Measurements from ENCODE around the gene HOXA2. TPM values are rescaled to one million over a fixed set of nuclear protein-coding genes. Genes with fewer than 3 reads are reported as not detected.

HOXA2 gene
- total and polyA plus RNA-seq, 2 of the 13 experiments (the other 11 are each of a cell fraction or from before 2014, with no cell fraction given) = 0.22 to 0.29 TPM

- no peak for TF ChIP-seq BCLAF1 (IDR thresholded peaks at IDR 0.05)
- TF ChIP-seq, protein P1, sequence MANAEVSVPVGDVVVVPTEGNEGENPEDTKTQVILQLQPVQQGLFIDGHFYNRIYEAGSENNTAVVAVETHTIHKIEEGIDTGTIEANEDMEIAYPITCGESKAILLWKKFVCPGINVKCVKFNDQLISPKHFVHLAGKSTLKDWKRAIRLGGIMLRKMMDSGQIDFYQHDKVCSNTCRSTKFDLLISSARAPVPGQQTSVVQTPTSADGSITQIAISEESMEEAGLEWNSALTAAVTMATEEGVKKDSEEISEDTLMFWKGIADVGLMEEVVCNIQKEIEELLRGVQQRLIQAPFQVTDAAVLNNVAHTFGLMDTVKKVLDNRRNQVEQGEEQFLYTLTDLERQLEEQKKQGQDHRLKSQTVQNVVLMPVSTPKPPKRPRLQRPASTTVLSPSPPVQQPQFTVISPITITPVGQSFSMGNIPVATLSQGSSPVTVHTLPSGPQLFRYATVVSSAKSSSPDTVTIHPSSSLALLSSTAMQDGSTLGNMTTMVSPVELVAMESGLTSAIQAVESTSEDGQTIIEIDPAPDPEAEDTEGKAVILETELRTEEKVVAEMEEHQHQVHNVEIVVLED (CRISPR knock-in tag; IDR thresholded peaks at IDR 0.05; ENCODE audit: borderline replicate concordance) = no peak
- TF ChIP-seq NFE2 (CRISPR knock-in tag; IDR thresholded peaks at IDR 0.05) = no peak
- TF ChIP-seq FOXC1 (CRISPR knock-in tag; IDR thresholded peaks at IDR 0.05; ENCODE audit: borderline replicate concordance) = peak; percentile 20; the same call in 1 of the 2 replicates
- no peak for TF ChIP-seq MYNN (CRISPR knock-in tag; IDR thresholded peaks at IDR 0.05; ENCODE audit: low read depth)
- no peak for TF ChIP-seq ZNF678 (CRISPR knock-in tag; IDR thresholded peaks at IDR 0.05)
- TF ChIP-seq MXD1 (CRISPR knock-in tag; IDR thresholded peaks at IDR 0.05) = 0 out of 2 replicates have a peak, but pooled peaks have one; percentile 14
- TF ChIP-seq RARA (CRISPR knock-in tag; IDR thresholded peaks at IDR 0.05) = no peak
- TF ChIP-seq HOXA9 (CRISPR knock-in tag; IDR thresholded peaks at IDR 0.05; ENCODE audit: borderline replicate concordance) = no peak
- no peak for TF ChIP-seq ZNF772 (CRISPR knock-in tag; IDR thresholded peaks at IDR 0.05)
- TF ChIP-seq, protein P2, sequence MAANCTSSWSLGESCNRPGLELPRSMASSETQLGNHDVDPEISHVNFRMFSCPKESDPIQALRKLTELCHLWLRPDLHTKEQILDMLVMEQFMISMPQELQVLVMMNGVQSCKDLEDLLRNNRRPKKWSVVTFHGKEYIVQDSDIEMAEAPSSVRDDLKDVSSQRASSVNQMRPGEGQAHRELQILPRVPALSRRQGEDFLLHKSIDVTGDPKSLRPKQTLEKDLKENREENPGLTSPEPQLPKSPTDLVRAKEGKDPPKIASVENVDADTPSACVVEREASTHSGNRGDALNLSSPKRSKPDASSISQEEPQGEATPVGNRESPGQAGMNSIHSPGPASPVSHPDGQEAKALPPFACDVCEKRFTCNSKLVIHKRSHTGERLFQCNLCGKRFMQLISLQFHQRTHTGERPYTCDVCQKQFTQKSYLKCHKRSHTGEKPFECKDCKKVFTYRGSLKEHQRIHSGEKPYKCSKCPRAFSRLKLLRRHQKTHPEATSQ (CRISPR knock-in tag; IDR thresholded peaks at IDR 0.05; ENCODE audit: borderline replicate concordance) = no peak; the same call in 1 of the 2 replicates
- no peak for TF ChIP-seq NFE2L2 (IDR thresholded peaks at IDR 0.05; ENCODE audit: low read length)
- TF ChIP-seq HOXA3 (CRISPR knock-in tag; IDR thresholded peaks at IDR 0.05) = no peak
- TF ChIP-seq ZNF431 (CRISPR knock-in tag; IDR thresholded peaks at IDR 0.05; ENCODE audit: borderline replicate concordance, low read depth) = no peak
- TF ChIP-seq ZNF614 (CRISPR knock-in tag; IDR thresholded peaks at IDR 0.05; ENCODE audit: borderline replicate concordance) = no peak
- TF ChIP-seq YY1 (IDR thresholded peaks at IDR 0.05; ENCODE audit: insufficient read depth, insufficient replicate concordance, low read depth, low read length) = no peak
Observed at GRCh38 chr7:27149842-27150567, 47.5 kb upstream of the HOXA2 start (continued).

All from HepG2 (cell line).